Fibroblast of the conjunctiva (primary cell): ENCODE results near the gene SLC6A6.

Source experiments
- DNase-seq: peaks from one replicate; pipeline ENCODE4 v3.0.0-alpha.2; 2010; ENCODE audit warnings: low read depth

Gene SLC6A6

GRCh38 chr3:14454639-14455310, 52.4 kb downstream of the SLC6A6 start:
- no peak for DNase-seq

- DNase-seq, result no peak
Observed at GRCh38 chr3:14455571-14456317, 53.3 kb downstream of the SLC6A6 start.

DNA sequence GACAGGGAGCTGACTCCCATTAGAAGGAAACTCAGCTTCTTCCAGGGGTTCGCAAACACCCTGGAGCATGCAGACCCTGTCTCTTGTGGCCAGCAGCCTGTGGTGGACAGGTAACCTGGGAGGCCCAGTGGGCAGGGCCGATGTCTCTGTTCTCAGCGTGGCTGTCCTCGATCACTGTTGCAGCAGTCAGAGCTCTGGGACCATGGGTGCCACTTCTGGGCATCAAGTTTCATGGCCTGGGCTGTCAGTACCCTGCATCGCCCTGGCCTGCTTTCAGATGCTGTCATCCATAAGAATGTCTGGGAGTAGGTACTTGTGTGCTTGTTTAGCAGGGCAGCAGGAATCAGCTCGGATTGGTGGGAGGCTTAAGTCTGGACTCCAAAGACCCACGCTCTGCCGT, 54.4 kb downstream of the SLC6A6 start:
- DNase-seq, result no peak

- DNase-seq, result no peak
Observed at GRCh38 chr3:14457481-14457880, 55.1 kb downstream of the SLC6A6 start.

DNA sequence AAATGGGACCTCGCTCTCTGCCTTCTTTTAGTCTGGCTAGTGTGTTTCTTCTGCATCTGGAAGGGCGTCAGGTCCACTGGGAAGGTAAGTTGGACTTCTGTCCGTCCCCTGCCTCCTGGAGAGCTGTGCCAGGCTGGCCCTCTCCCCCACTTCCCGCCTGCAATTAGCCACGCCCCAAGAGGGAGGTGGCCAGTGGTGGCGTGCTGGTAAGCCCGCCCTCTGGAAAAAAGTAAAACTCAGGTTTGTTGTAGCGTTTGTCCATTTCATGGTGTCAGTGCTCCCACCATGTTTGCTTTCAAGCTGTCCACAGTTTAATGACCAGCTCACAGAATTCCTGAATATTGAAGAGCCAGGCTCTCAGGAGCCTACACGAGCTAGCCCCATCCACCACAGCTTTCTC, 55.6 kb downstream of the SLC6A6 start:
- no peak for DNase-seq

GRCh38 chr3:14458434-14459275, 56.2 kb downstream of the SLC6A6 start:
- DNase-seq, result no peak

DNA sequence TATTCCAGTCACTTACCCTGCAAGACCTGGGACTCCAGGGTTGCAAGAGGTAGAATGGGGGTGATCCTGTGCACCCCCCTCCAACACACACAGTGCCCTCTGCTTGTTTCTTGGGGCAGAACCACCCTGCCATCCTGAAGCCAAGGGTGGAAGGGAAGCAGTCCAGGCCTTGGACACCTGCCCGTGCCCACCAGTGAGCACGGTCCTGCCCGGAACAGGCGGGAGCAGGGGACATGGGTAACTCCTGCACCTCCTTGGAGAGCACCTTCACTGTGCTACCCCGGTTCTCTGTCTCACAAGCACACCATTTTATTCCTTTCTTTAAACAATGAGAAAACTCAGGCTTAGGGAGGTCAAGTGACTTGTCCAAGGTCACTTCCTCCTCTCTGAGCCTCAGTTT, 57.0 kb downstream of the SLC6A6 start:
- no peak for DNase-seq

DNA sequence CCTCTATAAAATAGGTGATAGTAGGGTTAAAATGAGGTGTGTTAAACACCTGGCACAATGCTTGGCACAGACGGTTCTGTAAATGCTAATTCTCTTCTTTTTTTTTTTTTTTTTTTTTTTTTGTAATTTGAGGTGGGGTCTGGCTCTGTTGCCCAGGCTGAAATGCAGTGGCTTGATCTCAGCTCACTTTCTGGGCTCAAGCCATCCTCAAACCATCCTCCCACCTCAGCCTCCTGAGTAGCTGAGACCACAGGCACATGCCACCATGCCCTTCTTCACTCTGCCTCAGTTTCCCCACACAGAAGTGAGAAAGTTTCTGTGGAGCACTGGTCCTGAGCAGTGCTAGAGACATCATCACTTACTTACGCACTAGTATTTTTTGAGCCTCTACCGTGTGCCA, 57.4 kb downstream of the SLC6A6 start:
- DNase-seq, result no peak

- peak; percentile 94 for DNase-seq
Observed at GRCh38 chr3:14460342-14461005, 58.1 kb downstream of the SLC6A6 start.

GRCh38 chr3:14461006-14461747, 58.8 kb downstream of the SLC6A6 start:
- no peak for DNase-seq

DNA sequence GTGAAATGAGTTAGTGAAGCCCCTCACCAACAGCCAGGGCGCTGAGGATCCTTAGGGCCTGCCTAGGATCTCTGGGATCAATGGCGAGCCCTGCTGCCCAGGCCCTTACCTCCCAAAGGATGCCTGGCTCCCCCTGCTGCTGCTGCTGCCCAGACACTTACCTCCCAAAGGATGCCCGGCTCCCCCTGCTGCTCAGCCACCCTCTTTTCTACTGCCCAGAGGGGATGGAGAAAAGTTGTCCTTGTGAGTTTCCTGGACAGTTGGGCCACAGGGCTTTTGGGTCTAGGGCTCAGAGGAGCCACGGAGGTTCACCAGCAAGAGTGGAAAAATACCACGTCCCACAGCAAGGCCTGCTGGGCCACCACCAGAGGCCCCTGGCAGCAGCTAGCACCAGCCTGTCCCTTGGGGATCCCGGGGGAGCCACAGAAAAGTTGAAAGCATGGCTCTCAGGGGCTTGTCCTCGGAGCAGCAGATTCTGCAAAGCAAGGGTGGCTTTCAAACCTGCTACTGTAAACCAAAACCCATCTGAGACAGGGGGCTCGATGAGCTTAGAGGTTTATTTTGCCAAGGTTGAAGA, 59.4 kb downstream of the SLC6A6 start:
- peak; percentile 44 for DNase-seq

DNA sequence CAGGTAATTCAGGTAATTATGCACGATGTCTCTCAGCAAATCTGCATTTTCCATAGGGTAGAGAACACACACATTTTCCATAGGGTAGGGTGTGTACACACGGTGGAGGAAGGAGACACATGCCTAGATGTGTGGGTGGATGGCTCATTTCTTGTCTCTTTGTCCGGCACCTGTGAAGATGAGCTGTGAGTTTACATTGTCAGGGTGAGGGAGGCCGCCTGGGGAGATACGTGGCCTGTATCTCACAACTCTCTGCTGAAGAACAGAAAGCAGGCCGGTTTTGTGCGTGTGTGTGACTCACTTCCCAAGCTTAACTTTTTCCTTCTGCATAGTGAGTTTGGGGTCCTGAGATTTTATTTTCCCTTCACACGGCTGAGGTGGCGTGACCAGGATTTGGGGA, 60.3 kb downstream of the SLC6A6 start:
- DNase-seq, result no peak

GRCh38 chr3:14463330-14464140, 61.1 kb downstream of the SLC6A6 start:
- no peak for DNase-seq

DNA sequence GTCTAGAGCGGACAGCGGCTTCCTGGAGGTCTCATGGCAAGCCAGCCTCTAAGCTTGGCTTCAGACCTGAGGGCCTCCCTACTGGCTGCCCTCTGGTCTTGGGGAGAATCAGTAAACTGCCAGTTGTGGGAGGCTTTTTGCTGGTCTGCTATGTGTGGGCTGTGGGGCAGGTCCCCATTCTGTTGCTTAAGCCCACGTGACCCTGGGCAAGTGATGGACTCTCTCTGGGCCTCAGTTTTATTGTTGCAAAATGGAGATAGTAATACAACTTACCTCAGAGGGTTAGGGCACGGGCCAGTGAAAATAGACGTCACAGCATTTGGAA, 61.7 kb downstream of the SLC6A6 start:
- no peak for DNase-seq

- no peak for DNase-seq
Observed at GRCh38 chr3:14464521-14464920, 62.1 kb downstream of the SLC6A6 start.

- no peak for DNase-seq
Observed at GRCh38 chr3:14465425-14465824, 63.0 kb downstream of the SLC6A6 start.

- DNase-seq, result no peak
Observed at GRCh38 chr3:14466179-14466903, 63.9 kb downstream of the SLC6A6 start.

- DNase-seq, result no peak
Observed at GRCh38 chr3:14467814-14468620, 65.6 kb downstream of the SLC6A6 start.

DNA sequence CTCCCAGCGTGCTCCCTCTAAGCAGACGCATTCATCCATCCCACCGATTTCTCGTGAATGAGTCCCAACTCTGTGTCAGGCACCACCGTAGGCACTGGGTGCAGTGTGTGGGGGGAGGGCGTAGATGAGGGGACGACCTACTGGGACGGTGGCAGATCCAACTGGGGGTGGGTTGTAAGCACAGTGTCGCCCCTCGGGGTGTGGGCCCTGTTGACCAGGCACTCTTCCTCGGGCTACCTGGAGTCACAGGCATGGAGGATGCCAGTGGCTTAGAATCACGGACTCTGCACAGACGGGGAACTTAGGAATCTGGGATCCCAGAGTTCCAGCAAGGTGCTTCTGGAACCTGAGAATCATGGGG, 66.2 kb downstream of the SLC6A6 start:
- DNase-seq, result no peak
